GM19035 (cell line): ENCODE data around the gene TAS2R10.

Experiments
- ATAC-seq: cut with Tn5 transposase; IDR thresholded peaks from one replicate; pipeline ENCODE4 v1.9.1; 2021; ENCODE audit not compliant: unreplicated experiment

TAS2R10 gene

GRCh38 chr12:10783252-10783651 lies 42.9 kb downstream of the TAS2R10 start:
- ATAC-seq = no peak

DNA sequence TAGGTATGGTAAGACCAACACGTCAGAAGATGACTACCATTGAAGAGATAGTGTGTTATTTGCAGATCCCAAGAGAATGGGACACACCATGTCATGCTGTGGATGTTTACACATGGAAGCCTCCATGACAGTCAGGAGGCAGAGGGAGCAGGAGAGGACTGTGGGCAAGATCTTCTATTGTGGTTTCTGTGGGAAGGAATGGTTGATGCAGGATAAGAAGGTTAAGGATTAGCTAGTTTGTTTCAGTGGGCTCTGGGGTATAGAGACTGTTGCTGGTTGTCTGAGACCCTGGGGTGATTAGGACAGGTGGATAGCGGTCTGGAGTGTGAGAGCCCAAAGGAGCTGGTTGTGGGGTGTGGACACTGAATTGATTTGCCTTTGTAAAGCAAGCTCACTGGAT lies 47.1 kb downstream of the TAS2R10 start:
- no peak for ATAC-seq
